CD14-positive monocyte (primary cell): ENCODE data around the gene C22orf23. TPM values are rescaled to one million over a fixed set of nuclear protein-coding genes. Genes with fewer than 3 reads are reported as not detected.

Experiments
- DNase-seq, 3 donors: peaks; one replicate each; pipeline ENCODE4 v3.0.0-alpha.2; 2011 to 2022
- H2AFZ ChIP-seq: 2 replicates; pipeline ENCODE4 v1.6.0; 2012; ENCODE audit warnings: mild to moderate bottlenecking, low read depth, low read length, inconsistent platforms; ENCODE audit not compliant: insufficient read depth, poor library complexity, severe bottlenecking
- H3K27ac ChIP-seq, 2 donors: 1 replicate in 1 of 2; 2 replicates in 1 of 2; pipeline ENCODE4 v1.5.1; 2012 to 2013; ENCODE audit warnings: low read length in 2 of 2, control low read depth in 1 of 2, inconsistent platforms in 1 of 2, low read depth in 1 of 2, mild to moderate bottlenecking in 1 of 2
- H3K27me3 ChIP-seq, 2 donors: one replicate each; pipeline versions ENCODE4 v1.6.0 to v1.6.1; 2011 to 2013; ENCODE audit warnings: low read length in 2 of 2; ENCODE audit not compliant: control insufficient read depth in 2 of 2, insufficient read depth in 2 of 2
- H3K36me3 ChIP-seq, 2 donors: replicated peaks in 1 of 2; 1 replicate in 1 of 2; 2 replicates in 1 of 2; pipeline versions ENCODE4 v1.5.1 to v1.6.1; 2012 to 2013; ENCODE audit warnings: low read length in 2 of 2, control low read depth in 1 of 2, inconsistent platforms in 1 of 2, mild to moderate bottlenecking in 1 of 2; ENCODE audit not compliant: insufficient read depth in 2 of 2, control insufficient read depth in 1 of 2
- H3K4me1 ChIP-seq, 2 donors: 1 replicate in 1 of 2; 2 replicates in 1 of 2; pipeline versions ENCODE4 v1.5.1 to v1.6.1; 2012 to 2013; ENCODE audit warnings: low read length in 2 of 2, control low read depth in 1 of 2, inconsistent platforms in 1 of 2, mild to moderate bottlenecking in 1 of 2, moderate library complexity in 1 of 2; ENCODE audit not compliant: insufficient read depth in 2 of 2, control insufficient read depth in 1 of 2
- H3K4me2 ChIP-seq: replicated peaks from 2 replicates; pipeline ENCODE3; 2012; ENCODE audit warnings: low read length, moderate library complexity, mild to moderate bottlenecking; ENCODE audit not compliant: poor library complexity, severe bottlenecking; ENCODE audit errors: extremely low read depth
- H3K4me3 ChIP-seq, 3 experiments: fragments of 200-600 bp in 1 of 3; sonication (generic) in 1 of 3; replicated peaks in 1 of 3; 1 replicate in 2 of 3; 2 replicates in 1 of 3; pipeline ENCODE4 v1.5.1; 2011 to 2013; ENCODE audit warnings: low read length in 3 of 3, mild to moderate bottlenecking in 3 of 3, control low read depth in 2 of 3, low read depth in 2 of 3, inconsistent platforms in 1 of 3, moderate library complexity in 1 of 3
- H3K79me2 ChIP-seq: 2 replicates; pipeline ENCODE4 v1.6.0; 2012; ENCODE audit warnings: mild to moderate bottlenecking, control low read depth, inconsistent platforms, low read length, moderate library complexity; ENCODE audit not compliant: insufficient read depth
- H3K9ac ChIP-seq: 2 replicates; pipeline ENCODE4 v1.6.0; 2017; ENCODE audit warnings: low read length, mild to moderate bottlenecking; ENCODE audit not compliant: insufficient read depth, poor library complexity, severe bottlenecking
- H3K9me3 ChIP-seq, 2 donors: replicated peaks in 1 of 2; 1 replicate in 1 of 2; 2 replicates in 1 of 2; pipeline versions ENCODE4 v1.5.1 to v1.6.1; 2012 to 2013; ENCODE audit warnings: low read length in 2 of 2, control low read depth in 1 of 2; ENCODE audit not compliant: control insufficient read depth in 1 of 2, insufficient read depth in 1 of 2
- H4K20me1 ChIP-seq: 2 replicates; pipeline ENCODE4 v1.6.0; 2012; ENCODE audit warnings: mild to moderate bottlenecking, low read length, control low read depth, moderate library complexity; ENCODE audit not compliant: insufficient read depth
- H3K27ac Mint-ChIP-seq, 7 donors: one replicate each; pipeline ENCODE4 v1.8.0; 2020; ENCODE audit warnings: mild to moderate bottlenecking in 7 of 7, mixed read lengths in 7 of 7, moderate library complexity in 6 of 7, inconsistent platforms in 2 of 7
- H3K27me3 Mint-ChIP-seq, 3 donors: one replicate each; pipeline ENCODE4 v1.8.0; 2021 to 2022; ENCODE audit warnings: low read depth in 3 of 3, mild to moderate bottlenecking in 3 of 3, mixed read lengths in 3 of 3, moderate library complexity in 3 of 3, inconsistent platforms in 1 of 3
- H3K36me3 Mint-ChIP-seq, 2 donors: one replicate each; pipeline ENCODE4 v1.8.0; 2020; ENCODE audit warnings: mixed read lengths in 2 of 2, inconsistent platforms in 1 of 2, mild to moderate bottlenecking in 1 of 2
- H3K4me1 Mint-ChIP-seq: one replicate; pipeline ENCODE4 v1.8.0; 2020; ENCODE audit warnings: mild to moderate bottlenecking, mixed read lengths
- H3K4me3 Mint-ChIP-seq, 2 donors: one replicate each; pipeline ENCODE4 v1.8.0; 2020; ENCODE audit warnings: mild to moderate bottlenecking in 2 of 2, mixed read lengths in 2 of 2, moderate library complexity in 1 of 2
- H3K9me3 Mint-ChIP-seq, 7 donors: one replicate each; pipeline ENCODE4 v1.8.0; 2020 to 2022; ENCODE audit warnings: mixed read lengths in 7 of 7, mild to moderate bottlenecking in 6 of 7, moderate library complexity in 6 of 7, inconsistent platforms in 2 of 7
- WGBS: methylation state at CpG from one replicate; pipeline ENCODE4 v1.1.5; 2013; ENCODE audit warnings: missing lambda C conversion rate; ENCODE audit not compliant: insufficient coverage; 5-methylcytosine and 5-hydroxymethylcytosine counted together
- intact Hi-C, 2 donors: fragments of 100-400 bp; cut with micrococcal nuclease; formaldehyde crosslinking; loops; one replicate each; pipeline versions ENCODE4 v1.15.0 to v1.15.1; 2023
- polyA plus RNA-seq, 3 donors: library from polyadenylated mRNA; depleted of rRNA in 1 of 3; unstranded in 2 of 3; stranded (reverse) in 1 of 3; fragments of 300-500 nt in 2 of 3; fragments of >200 nt in 1 of 3; fragmentation: Illumina TruSeq in 2 of 3; gene quantifications; 1 replicate in 2 of 3; 2 replicates in 1 of 3; pipeline ENCODE4 v1.2.3, GENCODE V29; 2012 to 2021
- TF ChIP-seq, protein P1 (sequence below): fragments of 200-600 bp; IDR thresholded peaks from one replicate; pipeline ENCODE4 v1.8.0; 2022; ENCODE audit warnings: antibody characterized with exemption, mild to moderate bottlenecking

Gene C22orf23
- polyA plus RNA-seq, 3 donors, result not detected

GRCh38 chr22:37932401-37932800 lies 21.0 kb downstream of the C22orf23 start:
- H3K4me1 Mint-ChIP-seq, result peaks cover 10% of the 10 kb centered on the region
- TF ChIP-seq, protein P1, sequence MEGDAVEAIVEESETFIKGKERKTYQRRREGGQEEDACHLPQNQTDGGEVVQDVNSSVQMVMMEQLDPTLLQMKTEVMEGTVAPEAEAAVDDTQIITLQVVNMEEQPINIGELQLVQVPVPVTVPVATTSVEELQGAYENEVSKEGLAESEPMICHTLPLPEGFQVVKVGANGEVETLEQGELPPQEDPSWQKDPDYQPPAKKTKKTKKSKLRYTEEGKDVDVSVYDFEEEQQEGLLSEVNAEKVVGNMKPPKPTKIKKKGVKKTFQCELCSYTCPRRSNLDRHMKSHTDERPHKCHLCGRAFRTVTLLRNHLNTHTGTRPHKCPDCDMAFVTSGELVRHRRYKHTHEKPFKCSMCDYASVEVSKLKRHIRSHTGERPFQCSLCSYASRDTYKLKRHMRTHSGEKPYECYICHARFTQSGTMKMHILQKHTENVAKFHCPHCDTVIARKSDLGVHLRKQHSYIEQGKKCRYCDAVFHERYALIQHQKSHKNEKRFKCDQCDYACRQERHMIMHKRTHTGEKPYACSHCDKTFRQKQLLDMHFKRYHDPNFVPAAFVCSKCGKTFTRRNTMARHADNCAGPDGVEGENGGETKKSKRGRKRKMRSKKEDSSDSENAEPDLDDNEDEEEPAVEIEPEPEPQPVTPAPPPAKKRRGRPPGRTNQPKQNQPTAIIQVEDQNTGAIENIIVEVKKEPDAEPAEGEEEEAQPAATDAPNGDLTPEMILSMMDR, result no peak
- H3K9me3 Mint-ChIP-seq, result no peaks in the 10 kb centered on the region
- no peak overlapping the region for H3K4me3 ChIP-seq
- peak overlapping the region in 1 of 7 donors; percentile 7 for H3K27ac Mint-ChIP-seq
- no peak for DNase-seq
- peaks cover 29 to 31% of the 10 kb centered on the region in 2 donors for H3K36me3 ChIP-seq
- peaks cover 0 to 3% (median 0%) of the 10 kb centered on the region in 3 donors for H3K27me3 Mint-ChIP-seq
- no peaks in the 10 kb centered on the region for H3K9me3 ChIP-seq
- no peak overlapping the region for H3K4me3 Mint-ChIP-seq
- H3K79me2 ChIP-seq, result no peaks in the 10 kb centered on the region
- H3K27me3 ChIP-seq, result no peaks in the 10 kb centered on the region
- H3K36me3 Mint-ChIP-seq, result peaks cover 39 to 56% of the 10 kb centered on the region in 2 donors
- intact Hi-C loops, result loop anchor here in 1 of 2 donors (5.0 kb wide), 1 partner anchor 40 kb away; no protein-coding TSS in a partner anchor
- 97% methylated on average over 10 of the region's 10 CpGs for WGBS
- no peak overlapping the region for H3K9ac ChIP-seq
- no peaks in the 10 kb centered on the region for H4K20me1 ChIP-seq
- H2AFZ ChIP-seq, result no peak overlapping the region
- no peak overlapping the region for H3K4me2 ChIP-seq
- H3K27ac ChIP-seq, result no peak overlapping the region
- peaks cover 6 to 8% of the 10 kb centered on the region in 2 donors for H3K4me1 ChIP-seq

- intact Hi-C loops, result loop anchor here in 1 of 2 donors (5.0 kb wide), 1 partner anchor 40 kb away; no protein-coding TSS in a partner anchor
- 98% methylated on average over 6 of the region's 6 CpGs for WGBS
- no peak overlapping the region for H3K27ac Mint-ChIP-seq
- no peak overlapping the region for H3K4me3 ChIP-seq
- H3K36me3 Mint-ChIP-seq, result peaks cover 41 to 56% of the 10 kb centered on the region in 2 donors
- H3K27ac ChIP-seq, result no peak overlapping the region
- no peak overlapping the region for H3K9ac ChIP-seq
- no peak overlapping the region for H3K4me3 Mint-ChIP-seq
- H2AFZ ChIP-seq, result no peak overlapping the region
- H3K27me3 Mint-ChIP-seq, result peaks cover 0 to 3% (median 0%) of the 10 kb centered on the region in 3 donors
- peaks cover 10% of the 10 kb centered on the region for H3K4me1 Mint-ChIP-seq
- H3K9me3 Mint-ChIP-seq, result no peaks in the 10 kb centered on the region
- no peaks in the 10 kb centered on the region for H3K9me3 ChIP-seq
- H3K79me2 ChIP-seq, result no peaks in the 10 kb centered on the region
- H3K27me3 ChIP-seq, result no peaks in the 10 kb centered on the region
- TF ChIP-seq, protein P1, result no peak
- no peak overlapping the region for H3K4me2 ChIP-seq
- H3K36me3 ChIP-seq, result peaks cover 32% of the 10 kb centered on the region in 2 donors
- no peak for DNase-seq
- H4K20me1 ChIP-seq, result no peaks in the 10 kb centered on the region
- H3K4me1 ChIP-seq, result peaks cover 6 to 8% of the 10 kb centered on the region in 2 donors
Observed at GRCh38 chr22:37931893-37932389, 21.5 kb downstream of the C22orf23 start.
